Measurements from ENCODE around the gene TRAPPC2L. TPM values are rescaled to one million over a fixed set of nuclear protein-coding genes. Genes with fewer than 3 reads are reported as not detected.
A peak's percentile ranks its signal among the peaks of the same experiment; 100 is the strongest.

The TRAPPC2L gene
- polyA plus RNA-seq, 3 donors, result 38.8 to 89.3 (median 82.4) TPM

GRCh38 chr16:88904676-88905365 lies 47.9 kb downstream of the TRAPPC2L start:
- no peak overlapping the region for H3K27ac ChIP-seq (ENCODE audit: low read depth in 1 of 2, low read length in 2 of 2)
- H3K27ac Mint-ChIP-seq, result peak overlapping the region in 3 of 7 donors; percentile 20 to 58 (median 38)
- H3K36me3 ChIP-seq (replicated peaks in 1 of 2; ENCODE audit: control insufficient read depth in 1 of 2, insufficient read depth in 2 of 2, low read length in 2 of 2), result peaks cover 34 to 52% of the 10 kb centered on the region in 2 donors
- peaks cover 18 to 34% of the 10 kb centered on the region in 2 donors for H3K36me3 Mint-ChIP-seq
- H3K4me3 Mint-ChIP-seq, result no peak overlapping the region
- H3K4me3 ChIP-seq (replicated peaks in 1 of 3; ENCODE audit: low read depth in 2 of 3, low read length in 3 of 3), result no peak overlapping the region
- no peak for TF ChIP-seq CTCF (IDR thresholded peaks at IDR 0.05)
- peaks cover 0 to 8% of the 10 kb centered on the region in 2 donors for H3K4me1 ChIP-seq (ENCODE audit: control insufficient read depth in 1 of 2, insufficient read depth in 2 of 2, low read length in 2 of 2)
- no peaks in the 10 kb centered on the region for H3K9me3 ChIP-seq (replicated peaks in 1 of 2; ENCODE audit: control insufficient read depth in 1 of 2, insufficient read depth in 1 of 2, low read length in 2 of 2)
- peaks cover 9% of the 10 kb centered on the region for H3K4me1 Mint-ChIP-seq
- peaks cover 0 to 2% (median 0%) of the 10 kb centered on the region in 7 donors for H3K9me3 Mint-ChIP-seq
- no peaks in the 10 kb centered on the region for H3K27me3 ChIP-seq (ENCODE audit: control insufficient read depth in 2 of 2, insufficient read depth in 2 of 2, low read length in 2 of 2)
- H3K27me3 Mint-ChIP-seq (ENCODE audit: low read depth in 3 of 3), result no peaks in the 10 kb centered on the region
- no peak overlapping the region for H3K4me2 ChIP-seq (replicated peaks; ENCODE audit: extremely low read depth, low read length, poor library complexity, severe bottlenecking)
- H2AFZ ChIP-seq (ENCODE audit: insufficient read depth, low read depth, low read length, poor library complexity, severe bottlenecking), result no peak overlapping the region
- 79% methylated on average over 16 of the region's 21 CpGs for WGBS (ENCODE audit: insufficient coverage)
- no peak overlapping the region for H3K9ac ChIP-seq (ENCODE audit: insufficient read depth, low read length, poor library complexity, severe bottlenecking)
- peaks cover 48% of the 10 kb centered on the region for H3K79me2 ChIP-seq (ENCODE audit: insufficient read depth, low read length)
- peaks cover 100% of the 10 kb centered on the region for H4K20me1 ChIP-seq (ENCODE audit: insufficient read depth, low read length)
- intact Hi-C loops (cut with micrococcal nuclease), result no loop called here
- no peak for DNase-seq

GRCh38 chr16:88905563-88905962 lies 48.6 kb downstream of the TRAPPC2L start:
- WGBS (ENCODE audit: insufficient coverage), result 72% methylated on average over 6 of the region's 13 CpGs
- Histone ChIP-seq H4K20me1 (ENCODE audit: insufficient read depth, low read length) (peaks cover 100% of the 10 kb centered on the region), H3K36me3 (replicated peaks in 1 of 2; ENCODE audit: control insufficient read depth in 1 of 2, insufficient read depth in 2 of 2, low read length in 2 of 2) (peaks cover 27 to 44% of the 10 kb centered on the region in 2 donors), H3K27me3 (ENCODE audit: control insufficient read depth in 2 of 2, insufficient read depth in 2 of 2, low read length in 2 of 2) (no peaks in the 10 kb centered on the region), H3K9me3 (replicated peaks in 1 of 2; ENCODE audit: control insufficient read depth in 1 of 2, insufficient read depth in 1 of 2, low read length in 2 of 2) (no peaks in the 10 kb centered on the region), H3K4me1 (ENCODE audit: control insufficient read depth in 1 of 2, insufficient read depth in 2 of 2, low read length in 2 of 2) (peaks cover 0 to 8% of the 10 kb centered on the region in 2 donors), H3K9ac (ENCODE audit: insufficient read depth, low read length, poor library complexity, severe bottlenecking) (no peak overlapping the region), H2AFZ (ENCODE audit: insufficient read depth, low read depth, low read length, poor library complexity, severe bottlenecking) (no peak overlapping the region), H3K4me2 (replicated peaks; ENCODE audit: extremely low read depth, low read length, poor library complexity, severe bottlenecking) (no peak overlapping the region), H3K4me3 (replicated peaks in 1 of 3; ENCODE audit: low read depth in 2 of 3, low read length in 3 of 3) (no peak overlapping the region), H3K27ac (ENCODE audit: low read depth in 1 of 2, low read length in 2 of 2) (no peak overlapping the region), H3K79me2 (ENCODE audit: insufficient read depth, low read length) (peaks cover 54% of the 10 kb centered on the region)
- intact Hi-C loops (cut with micrococcal nuclease), result no loop called here
- TF ChIP-seq CTCF (IDR thresholded peaks at IDR 0.05), result no peak
- peaks cover 0 to 2% (median 0%) of the 10 kb centered on the region in 7 donors for H3K9me3 Mint-ChIP-seq
- DNase-seq, result peak in 1 of 3 donors; percentile 9
- no peak overlapping the region for H3K27ac Mint-ChIP-seq
- no peaks in the 10 kb centered on the region for H3K27me3 Mint-ChIP-seq (ENCODE audit: low read depth in 3 of 3)
- H3K4me1 Mint-ChIP-seq, result peaks cover 9% of the 10 kb centered on the region
- peaks cover 13 to 33% of the 10 kb centered on the region in 2 donors for H3K36me3 Mint-ChIP-seq
- H3K4me3 Mint-ChIP-seq, result no peak overlapping the region
